ENCODE measurements around the gene PSTK. TPM values are rescaled to one million over a fixed set of nuclear protein-coding genes. Genes with fewer than 3 reads are reported as not detected.

PSTK gene
- total RNA-seq, 1 donor from 2014 or later: 4.2 TPM

GRCh38 chr10:122998360-122998917 lies 18.2 kb downstream of the PSTK start:
- no peak overlapping the region for H3K27ac Mint-ChIP-seq (ENCODE audit: unreplicated experiment)
- no peak for TF ChIP-seq CTCF (IDR thresholded peaks at IDR 0.05)

GRCh38 chr10:122998934-122999333 lies 18.7 kb downstream of the PSTK start:
- no peak overlapping the region for H3K4me3 Mint-ChIP-seq (ENCODE audit: unreplicated experiment)
- no peak overlapping the region for H3K27ac Mint-ChIP-seq (ENCODE audit: unreplicated experiment)
- no peak for TF ChIP-seq CTCF (IDR thresholded peaks at IDR 0.05)
- H3K27me3 Mint-ChIP-seq (ENCODE audit: low read depth): no peaks in the 10 kb centered on the region
- DNase-seq (ENCODE audit: low spot score): no peak
- H3K9me3 Mint-ChIP-seq (ENCODE audit: low read depth): no peaks in the 10 kb centered on the region
- no peaks in the 10 kb centered on the region for H3K4me1 Mint-ChIP-seq (ENCODE audit: low read depth)
- peaks cover 6% of the 10 kb centered on the region for H3K36me3 Mint-ChIP-seq (ENCODE audit: low read depth)

More at GRCh38 chr10:122998360-122998917, 18.2 kb downstream of the PSTK start:
- H3K36me3 Mint-ChIP-seq (ENCODE audit: low read depth): peaks cover 7% of the 10 kb centered on the region
- H3K27me3 Mint-ChIP-seq (ENCODE audit: low read depth): no peaks in the 10 kb centered on the region
- no peaks in the 10 kb centered on the region for H3K4me1 Mint-ChIP-seq (ENCODE audit: low read depth)
- no peak overlapping the region for H3K4me3 Mint-ChIP-seq (ENCODE audit: unreplicated experiment)
- DNase-seq (ENCODE audit: low spot score): no peak
- no peaks in the 10 kb centered on the region for H3K9me3 Mint-ChIP-seq (ENCODE audit: low read depth)

- no peak for DNase-seq (ENCODE audit: low spot score)
- Mint-ChIP-seq H3K27me3 (ENCODE audit: low read depth) (no peaks in the 10 kb centered on the region), H3K27ac (ENCODE audit: unreplicated experiment) (no peak overlapping the region), H3K4me1 (ENCODE audit: low read depth) (no peaks in the 10 kb centered on the region), H3K4me3 (ENCODE audit: unreplicated experiment) (no peak overlapping the region), H3K36me3 (ENCODE audit: low read depth) (peaks cover 3% of the 10 kb centered on the region), H3K9me3 (ENCODE audit: low read depth) (no peaks in the 10 kb centered on the region)
- TF ChIP-seq CTCF (IDR thresholded peaks at IDR 0.05): no peak
Observed at GRCh38 chr10:122999347-122999746, 19.1 kb downstream of the PSTK start.

GRCh38 chr10:123000155-123000554 lies 20.0 kb downstream of the PSTK start:
- DNase-seq (ENCODE audit: low spot score): no peak
- Mint-ChIP-seq H3K4me3 (ENCODE audit: unreplicated experiment) (no peak overlapping the region), H3K27ac (ENCODE audit: unreplicated experiment) (no peak overlapping the region), H3K27me3 (ENCODE audit: low read depth) (no peaks in the 10 kb centered on the region), H3K9me3 (ENCODE audit: low read depth) (no peaks in the 10 kb centered on the region), H3K4me1 (ENCODE audit: low read depth) (no peaks in the 10 kb centered on the region), H3K36me3 (ENCODE audit: low read depth) (peaks cover 2% of the 10 kb centered on the region)
- no peak for TF ChIP-seq CTCF (IDR thresholded peaks at IDR 0.05)

GRCh38 chr10:123001370-123001769 lies 21.2 kb downstream of the PSTK start:
- Mint-ChIP-seq H3K27ac (ENCODE audit: unreplicated experiment) (no peak overlapping the region), H3K9me3 (ENCODE audit: low read depth) (no peaks in the 10 kb centered on the region), H3K4me3 (ENCODE audit: unreplicated experiment) (no peak overlapping the region), H3K27me3 (ENCODE audit: low read depth) (no peaks in the 10 kb centered on the region), H3K4me1 (ENCODE audit: low read depth) (peaks cover 2% of the 10 kb centered on the region), H3K36me3 (ENCODE audit: low read depth) (no peaks in the 10 kb centered on the region)
- no peak for TF ChIP-seq CTCF (IDR thresholded peaks at IDR 0.05)
- DNase-seq (ENCODE audit: low spot score): no peak
